Activated CD8-positive, alpha-beta memory T cell treated with anti-CD3 and anti-CD28 coated beads, Interleukin-2, amount 50 U/mL, for 4 hours (primary cell): ENCODE data around the gene C1D.
A peak's percentile ranks its signal among the peaks of the same experiment; 100 is the strongest.

Experiments used
- DNase-seq: peaks from one replicate; pipeline ENCODE4 v3.0.0-alpha.2; 2020

Gene C1D

DNA sequence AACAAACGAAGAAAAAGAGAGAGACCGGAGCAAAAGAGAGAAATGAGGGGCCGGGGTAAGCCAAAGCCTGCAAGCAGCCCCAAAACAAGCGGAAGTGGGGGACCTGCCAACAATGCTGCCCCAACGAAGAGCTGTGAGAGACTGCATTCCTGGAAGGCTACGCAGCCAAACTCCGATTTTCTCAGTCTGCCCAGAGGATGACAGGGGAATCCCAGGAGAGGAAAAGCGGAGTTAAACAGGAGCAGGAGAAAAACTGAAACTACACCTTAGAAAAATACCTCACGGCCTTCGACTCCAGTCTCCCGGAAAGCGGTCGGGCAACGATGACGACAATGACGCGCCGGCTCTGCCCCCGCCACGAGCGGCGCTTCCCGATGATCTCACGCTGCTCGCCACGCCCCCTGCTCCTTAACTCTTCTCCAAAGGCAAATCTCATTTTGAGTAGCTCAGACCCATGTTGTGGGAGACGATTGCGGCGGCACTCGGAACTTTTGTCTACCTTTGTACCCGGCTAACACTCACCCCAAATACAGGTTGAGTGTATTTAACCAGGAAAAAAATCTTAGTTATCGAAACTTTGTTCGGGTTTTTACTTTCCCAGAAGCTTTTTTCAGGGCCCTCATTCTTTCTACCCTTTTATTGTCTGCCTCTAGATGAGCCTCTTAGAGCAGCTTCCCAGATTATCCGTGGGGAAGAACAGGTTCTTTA lies at the start of gene C1D:
Gene C1D, minus strand, starts transcription at position 325 of the 708 bp plus-strand sequence. CDS start 15,694 bp downstream, outside the sequence.
- DNase-seq, result peak; percentile 95

- no peak for DNase-seq
These were observed 47.3 kb upstream of the C1D start for GRCh38 chr2:68110102-68110501.

DNA sequence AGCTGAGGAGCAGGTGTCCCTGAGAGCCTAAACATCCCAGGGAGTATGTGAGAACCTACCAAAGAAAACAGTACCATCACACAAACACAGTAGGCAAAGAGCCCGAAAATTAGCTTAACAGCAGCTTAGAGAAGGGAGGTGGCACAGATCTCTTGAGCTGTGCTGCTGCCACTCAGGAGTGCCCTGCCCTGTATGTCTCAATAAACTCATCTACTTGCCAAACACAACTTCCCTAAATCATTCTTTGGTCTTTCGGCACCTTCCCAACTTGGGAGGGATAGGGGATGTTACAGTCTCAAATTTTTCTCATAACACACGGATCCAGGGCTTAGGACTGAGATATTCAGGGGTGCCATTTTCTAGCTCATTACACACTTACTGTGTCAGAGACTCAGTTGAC lies 45.3 kb upstream of the C1D start:
- DNase-seq, result no peak

DNA sequence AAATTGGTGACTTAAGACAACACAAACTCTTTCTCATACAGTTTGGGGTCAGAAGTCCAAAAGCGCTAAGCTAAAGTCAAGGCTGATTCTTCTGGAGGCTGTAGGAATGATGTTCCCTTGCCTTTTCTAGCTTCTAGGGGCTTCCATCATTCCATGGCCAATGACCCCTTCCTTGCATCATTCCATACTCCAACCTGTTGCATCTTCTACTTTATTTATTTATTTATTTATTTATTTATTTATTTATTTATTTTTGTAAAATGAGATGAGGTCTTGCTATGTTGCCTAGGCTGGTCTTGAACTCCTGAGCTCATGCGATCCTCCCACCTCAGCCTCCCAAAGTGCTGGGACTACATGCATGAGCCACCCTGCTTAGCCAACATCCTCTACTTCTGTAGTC lies 44.7 kb upstream of the C1D start:
- no peak for DNase-seq

DNA sequence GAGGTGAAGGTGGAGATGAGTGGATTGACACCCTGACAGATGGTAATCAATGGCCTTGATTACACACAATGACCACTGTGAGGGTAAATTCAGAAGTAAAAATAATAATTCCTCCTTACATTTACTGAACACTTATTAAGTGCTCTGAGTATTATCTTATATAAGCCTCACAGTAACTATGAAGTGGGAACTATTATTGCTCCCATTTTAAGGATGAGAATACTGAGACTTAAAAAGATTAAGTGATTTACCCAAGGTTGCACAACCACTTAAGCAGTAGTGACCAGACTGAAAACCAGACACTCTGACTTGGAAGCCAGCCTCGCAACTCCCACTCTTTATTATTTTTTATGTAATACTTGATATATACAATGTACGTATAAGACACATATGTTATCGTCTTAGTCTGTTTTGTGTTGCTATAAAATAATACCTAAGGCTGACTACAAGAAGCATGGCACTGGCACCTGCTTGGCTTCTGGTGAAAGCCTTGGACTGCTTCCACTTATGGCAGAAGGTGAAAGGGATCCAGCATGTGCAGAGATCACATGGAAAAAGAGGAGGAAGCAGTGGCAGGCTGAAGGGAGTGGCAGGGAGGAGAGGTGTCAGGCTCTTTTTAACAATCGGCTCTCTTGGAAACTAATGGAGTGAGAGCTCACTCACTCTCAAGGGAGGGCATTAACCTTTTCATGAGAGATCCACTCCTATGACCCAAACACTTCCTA lies 41.5 kb upstream of the C1D start:
- DNase-seq, result no peak

- DNase-seq, result no peak
These were observed 40.9 kb upstream of the C1D start for GRCh38 chr2:68103709-68104055.

DNA sequence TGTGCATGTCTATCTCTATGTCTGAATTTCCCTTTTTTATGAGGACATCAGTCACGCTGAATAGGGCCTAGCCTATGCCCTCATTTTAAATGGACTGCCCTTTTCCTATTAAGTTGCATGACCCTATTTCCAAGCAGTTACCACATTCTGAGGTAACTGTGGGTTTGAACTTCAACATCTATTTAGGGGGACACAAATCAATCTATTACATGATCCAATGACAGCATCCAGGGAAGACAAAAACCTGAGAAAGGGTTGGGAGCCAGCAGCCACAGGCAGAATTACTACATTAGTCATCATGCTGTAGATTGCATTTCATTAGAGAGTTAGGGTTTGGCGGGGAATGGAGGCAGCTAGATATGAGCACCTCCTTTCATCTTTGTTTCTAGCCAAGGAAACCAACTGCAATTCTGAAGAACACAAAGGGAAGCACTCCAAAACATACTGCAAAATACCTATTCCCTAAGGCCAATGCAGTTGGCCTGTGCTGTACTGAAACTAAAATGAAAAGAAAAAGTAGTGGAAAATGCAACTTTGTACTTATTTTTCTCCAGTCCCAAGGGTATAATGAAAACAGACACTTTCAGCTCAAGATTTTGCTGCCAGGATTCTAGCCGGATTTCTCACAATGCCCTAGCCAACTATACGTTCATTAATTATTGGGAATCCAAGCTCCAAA lies 40.4 kb upstream of the C1D start:
- no peak for DNase-seq

- no peak for DNase-seq
These were observed 37.4 kb upstream of the C1D start for GRCh38 chr2:68100189-68100588.

- DNase-seq, result no peak
These were observed 36.5 kb upstream of the C1D start for GRCh38 chr2:68099260-68099659.

- DNase-seq, result no peak
These were observed 35.5 kb upstream of the C1D start for GRCh38 chr2:68098291-68098797.

DNA sequence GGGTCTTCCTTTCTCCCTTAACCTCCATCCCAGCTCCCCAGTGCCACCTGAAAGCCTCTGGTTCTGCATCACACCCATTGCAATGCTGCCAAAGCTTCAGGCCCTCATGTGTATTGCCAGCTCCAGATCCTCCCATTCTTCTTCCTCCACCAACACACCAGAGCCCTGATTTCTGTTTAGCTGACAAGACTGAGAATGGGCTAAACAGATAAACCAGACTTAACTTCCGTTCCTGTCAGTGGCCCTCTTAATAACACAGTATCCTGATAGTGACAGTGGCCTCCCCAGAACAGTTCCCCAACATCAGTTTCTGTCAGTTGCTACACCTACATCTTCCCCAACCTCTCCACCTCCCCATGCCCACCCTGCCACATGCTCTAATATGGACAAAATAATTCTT lies 31.3 kb upstream of the C1D start:
- DNase-seq, result no peak

- no peak for DNase-seq
These were observed 30.8 kb upstream of the C1D start for GRCh38 chr2:68093634-68094033.

DNA sequence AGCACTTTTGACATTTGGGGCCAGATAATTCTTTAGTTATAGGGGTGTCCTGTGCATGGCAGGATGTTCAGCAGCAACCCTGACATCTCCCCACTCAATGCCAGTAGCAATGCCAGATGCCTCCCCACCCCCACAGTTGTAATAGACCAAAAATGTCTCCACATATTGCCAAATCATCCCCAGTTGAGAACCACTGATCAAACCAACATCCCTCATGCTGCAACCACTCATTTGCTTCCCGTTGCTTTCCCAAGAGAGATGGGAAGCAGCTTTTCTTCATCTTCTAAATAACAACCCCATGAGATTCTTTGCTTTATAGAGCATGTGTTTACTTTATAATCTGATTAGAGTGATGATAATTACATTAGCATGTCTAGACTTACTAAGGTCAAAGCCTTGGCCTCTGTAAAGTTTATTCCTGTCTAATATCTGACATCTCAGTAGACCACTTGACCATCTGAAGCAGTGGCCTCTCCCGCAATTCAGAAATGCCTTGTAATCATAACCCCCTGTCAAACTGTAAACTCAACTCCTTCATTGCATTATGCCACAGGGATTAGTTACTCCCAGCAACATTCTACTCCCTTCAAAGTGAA lies 28.7 kb upstream of the C1D start:
- no peak for DNase-seq

GRCh38 chr2:68089961-68090360 lies 27.2 kb upstream of the C1D start:
- no peak for DNase-seq

DNA sequence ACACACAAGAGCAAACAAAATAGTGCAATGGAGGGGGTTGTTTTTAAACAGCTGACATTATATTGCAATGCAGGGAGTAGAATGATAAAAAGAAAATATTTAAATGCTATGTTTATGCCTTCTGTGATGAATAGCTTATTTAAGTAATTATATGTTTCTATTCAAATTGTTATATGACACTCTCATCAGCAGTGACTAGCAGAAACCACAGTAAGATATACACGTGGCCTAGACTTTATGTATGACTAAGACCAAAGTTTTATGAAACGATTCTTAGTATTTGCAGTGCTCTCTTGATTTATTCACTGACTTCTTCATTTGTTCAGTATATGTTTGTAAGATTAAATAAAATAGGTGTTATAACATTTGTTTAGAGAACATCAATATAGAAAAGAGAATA lies 26.1 kb upstream of the C1D start:
- DNase-seq, result no peak

- no peak for DNase-seq
These were observed 23.4 kb upstream of the C1D start for GRCh38 chr2:68086166-68086565.

DNA sequence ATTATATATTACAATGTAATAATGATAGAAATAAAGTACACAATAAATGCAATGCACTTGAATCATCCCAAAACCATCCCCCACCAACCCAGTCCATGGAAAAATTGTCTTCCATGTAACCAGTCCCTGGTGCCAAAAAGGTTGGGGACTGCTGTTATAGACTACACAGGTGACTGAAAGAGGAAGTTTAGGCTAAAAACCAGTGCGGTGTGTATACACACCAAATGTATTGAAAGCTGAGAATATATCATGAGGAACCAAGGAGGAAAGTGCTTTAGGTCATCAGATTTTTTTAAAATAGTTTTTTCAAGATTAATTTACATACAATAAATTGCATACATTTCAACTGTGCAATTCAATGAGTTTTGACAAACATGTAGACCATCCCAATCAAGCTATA lies 20.5 kb upstream of the C1D start:
- DNase-seq, result no peak

GRCh38 chr2:68074050-68074449 lies 11.2 kb upstream of the C1D start:
- DNase-seq, result no peak

DNA sequence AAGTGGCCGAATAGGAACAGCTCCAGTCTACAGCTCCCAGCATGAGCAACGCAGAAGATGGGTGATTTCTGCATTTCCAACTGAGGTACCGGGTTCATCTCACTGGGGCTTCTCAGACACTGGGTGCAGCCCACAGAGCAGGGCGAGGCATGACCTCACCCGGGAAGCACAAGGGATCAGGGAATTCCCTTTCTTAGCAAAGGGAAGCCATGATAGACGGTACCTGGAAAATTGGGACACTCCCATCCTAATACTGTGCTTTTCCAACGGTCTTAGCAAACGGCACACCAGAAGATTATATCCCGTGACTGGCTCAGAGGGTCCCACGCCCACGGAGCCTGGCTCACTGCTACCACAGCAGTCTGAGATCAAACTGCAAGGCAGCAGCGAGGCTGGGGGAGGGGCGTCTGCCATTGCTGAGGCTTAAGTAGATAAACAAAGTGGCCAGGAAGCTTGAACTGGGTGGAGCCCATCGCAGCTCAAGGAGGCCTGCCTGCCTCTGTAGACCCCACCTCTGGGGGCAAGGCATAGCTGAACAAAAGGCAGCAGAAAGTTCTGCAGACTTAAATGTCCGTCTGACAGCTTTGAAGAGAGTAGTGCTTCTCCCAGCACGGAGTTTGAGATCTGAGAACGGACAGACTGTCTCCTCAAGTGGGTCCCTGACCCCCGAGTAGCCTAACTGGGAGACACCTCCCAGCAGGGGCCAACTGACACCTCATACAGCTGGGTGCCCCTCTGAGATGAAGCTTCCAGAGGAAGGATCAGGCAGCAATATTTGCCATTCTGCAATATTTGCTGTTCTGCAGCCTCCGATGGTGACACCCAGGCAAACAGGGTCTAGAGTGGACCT lies 1.2 kb upstream of the C1D start:
- DNase-seq, result peak; percentile 15

- no peak for DNase-seq
These were observed 2.2 kb downstream of the C1D start for GRCh38 chr2:68060652-68061051.

GRCh38 chr2:68059784-68060525 lies 2.8 kb downstream of the C1D start:
- no peak for DNase-seq
